ENCODE data around the gene UQCRFS1. TPM values are rescaled to one million over a fixed set of nuclear protein-coding genes. Genes with fewer than 3 reads are reported as not detected.

UQCRFS1 gene
- polyA plus RNA-seq, 1 of the 3 experiments (the other 2 are of a cell fraction) = 36.7 TPM

DNA sequence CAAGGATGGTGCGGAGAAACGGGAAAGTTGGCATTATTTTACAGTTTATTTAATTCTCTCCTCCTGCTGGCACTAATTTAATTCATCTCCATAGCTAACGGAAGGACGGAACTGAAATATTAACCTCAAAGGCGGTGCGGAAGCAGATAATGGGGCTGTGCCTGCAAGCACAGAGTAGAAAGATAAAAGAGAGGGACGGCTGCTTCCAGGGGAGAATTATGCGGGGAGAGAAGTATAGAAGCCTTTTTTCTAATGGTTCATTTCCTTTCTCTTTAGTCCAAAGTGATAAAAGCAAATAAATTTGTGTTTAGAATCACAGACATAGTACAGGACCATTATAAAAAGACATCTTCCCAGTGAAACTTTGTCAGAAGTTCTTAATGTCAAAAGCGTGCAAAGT, 34.5 kb upstream of the UQCRFS1 start:
- Histone ChIP-seq H3K4me1 (ENCODE audit: control insufficient read depth in 1 of 2, insufficient read depth in 2 of 2, low read depth in 1 of 2, low read length in 1 of 2) (peaks cover 0 to 12% of the 10 kb centered on the region in 2 experiments; a peak in 2 of 4 replicates), H3K9ac (no peak overlapping the region), H3K36me3 (replicated peaks in 1 of 2; ENCODE audit: control insufficient read depth in 1 of 2, insufficient read depth in 2 of 2, low read length in 1 of 2) (no peaks in the 10 kb centered on the region), H3K79me2 (ENCODE audit: insufficient read depth) (no peaks in the 10 kb centered on the region), H3K9me3 (no peaks in the 10 kb centered on the region), H2AFZ (ENCODE audit: low read depth) (no peak overlapping the region), H3K4me2 (peak overlapping the region; percentile 57; the same call in 1 of the 2 replicates), H3K27ac (ENCODE audit: low read depth in 2 of 2, low read length in 1 of 2) (no peak overlapping the region), H3K27me3 (ENCODE audit: insufficient read depth) (peaks cover 36% of the 10 kb centered on the region), H3K9me2 (no peaks in the 10 kb centered on the region), H4K20me1 (ENCODE audit: insufficient read depth) (no peaks in the 10 kb centered on the region), H3F3A (replicated peaks; ENCODE audit: insufficient read depth) (no peaks in the 10 kb centered on the region), H3K4me3 (ENCODE audit: low read depth in 2 of 2, low read length in 1 of 2) (no peak overlapping the region; a peak in 1 of 4 replicates)
- WGBS (ENCODE audit: low lambda C conversion rate) = 11% methylated on average over 9 of the region's 9 CpGs
- ChIA-PET POLR2A (interaction anchor here (0.9 kb wide), 1 partner anchor 8 kb away, joined by 3 read pairs; no protein-coding TSS in a partner anchor), CTCF (interaction anchor here (0.9 to 2.6 kb wide), 3 partner anchors 12 to 16 kb away, joined by 3 to 17 read pairs (median 3); no protein-coding TSS in a partner anchor)
- no peak for TF ChIP-seq CHD2 (IDR thresholded peaks at IDR 0.05; ENCODE audit: low read length, partially characterized antibody)
- TF ChIP-seq EP300 (IDR thresholded peaks at IDR 0.05; ENCODE audit: borderline replicate concordance in 1 of 2, low read depth in 1 of 2, low read length in 1 of 2) = no peak
- no peak for TF ChIP-seq YY1 (IDR thresholded peaks at IDR 0.05; ENCODE audit: low read depth)
- TF ChIP-seq, protein P1, sequence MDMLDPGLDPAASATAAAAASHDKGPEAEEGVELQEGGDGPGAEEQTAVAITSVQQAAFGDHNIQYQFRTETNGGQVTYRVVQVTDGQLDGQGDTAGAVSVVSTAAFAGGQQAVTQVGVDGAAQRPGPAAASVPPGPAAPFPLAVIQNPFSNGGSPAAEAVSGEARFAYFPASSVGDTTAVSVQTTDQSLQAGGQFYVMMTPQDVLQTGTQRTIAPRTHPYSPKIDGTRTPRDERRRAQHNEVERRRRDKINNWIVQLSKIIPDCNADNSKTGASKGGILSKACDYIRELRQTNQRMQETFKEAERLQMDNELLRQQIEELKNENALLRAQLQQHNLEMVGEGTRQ (IDR thresholded peaks at IDR 0.05; ENCODE audit: borderline replicate concordance, low read depth, low read length) = no peak
- TF ChIP-seq, protein P2, sequence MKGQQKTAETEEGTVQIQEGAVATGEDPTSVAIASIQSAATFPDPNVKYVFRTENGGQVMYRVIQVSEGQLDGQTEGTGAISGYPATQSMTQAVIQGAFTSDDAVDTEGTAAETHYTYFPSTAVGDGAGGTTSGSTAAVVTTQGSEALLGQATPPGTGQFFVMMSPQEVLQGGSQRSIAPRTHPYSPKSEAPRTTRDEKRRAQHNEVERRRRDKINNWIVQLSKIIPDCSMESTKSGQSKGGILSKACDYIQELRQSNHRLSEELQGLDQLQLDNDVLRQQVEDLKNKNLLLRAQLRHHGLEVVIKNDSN (IDR thresholded peaks at IDR 0.05; ENCODE audit: borderline replicate concordance, low read depth) = no peak
- no peak for TF ChIP-seq TEAD4 (IDR thresholded peaks at IDR 0.05; ENCODE audit: borderline replicate concordance, insufficient read depth)
- no peak for TF ChIP-seq NRF1 (IDR thresholded peaks at IDR 0.05; ENCODE audit: low read depth, low read length)
- TF ChIP-seq NFIC (IDR thresholded peaks at IDR 0.05; ENCODE audit: borderline replicate concordance) = no peak
- TF ChIP-seq SMC3 (IDR thresholded peaks at IDR 0.05; ENCODE audit: low read depth, low read length) = no peak
- no peak for TF ChIP-seq RCOR1 (IDR thresholded peaks at IDR 0.05; ENCODE audit: low read length)
- no peak for DNase-seq

DNA sequence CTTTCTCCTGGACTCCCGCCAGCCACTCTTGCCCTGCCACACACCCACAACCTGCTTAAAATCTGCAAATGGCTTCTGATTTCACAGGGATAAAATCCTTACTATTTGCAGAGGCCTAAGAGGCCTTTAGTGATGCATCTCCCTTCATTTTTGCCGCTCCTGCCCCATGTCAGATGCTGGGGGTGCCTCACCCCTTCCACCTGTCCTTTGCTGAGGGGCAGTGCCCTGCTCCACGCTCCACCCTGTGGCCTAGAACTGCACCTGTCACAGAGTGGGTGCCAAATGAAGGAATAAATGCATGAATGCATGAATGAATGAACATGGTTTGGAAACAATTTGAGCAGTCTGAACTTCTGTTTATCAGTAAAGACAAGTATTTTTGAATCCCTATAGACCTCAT, 34.1 kb upstream of the UQCRFS1 start:
- no peak for DNase-seq
- H3K9ac ChIP-seq = no peak overlapping the region
- H3K9me3 ChIP-seq = no peaks in the 10 kb centered on the region
- H2AFZ ChIP-seq (ENCODE audit: low read depth) = no peak overlapping the region
- ChIA-PET POLR2A (no interaction called here), CTCF (interaction anchor here (0.9 to 2.6 kb wide), 3 partner anchors 12 to 17 kb away, joined by 3 to 17 read pairs (median 3); no protein-coding TSS in a partner anchor)
- 30% methylated on average over 3 of the region's 3 CpGs for WGBS (ENCODE audit: low lambda C conversion rate)
- no peaks in the 10 kb centered on the region for H3F3A ChIP-seq (replicated peaks; ENCODE audit: insufficient read depth)
- H3K27ac ChIP-seq (ENCODE audit: low read depth in 2 of 2, low read length in 1 of 2) = no peak overlapping the region
- H3K27me3 ChIP-seq (ENCODE audit: insufficient read depth) = peaks cover 37% of the 10 kb centered on the region
- TF ChIP-seq ELF1 (IDR thresholded peaks at IDR 0.05) (no peak), POLR2AphosphoS5 (IDR thresholded peaks at IDR 0.05; ENCODE audit: low read depth, low read length) (no peak)
- no peaks in the 10 kb centered on the region for H3K9me2 ChIP-seq
- no peaks in the 10 kb centered on the region for H3K79me2 ChIP-seq (ENCODE audit: insufficient read depth)
- peaks cover 0 to 12% of the 10 kb centered on the region in 2 experiments; a peak in 2 of 4 replicates for H3K4me1 ChIP-seq (ENCODE audit: control insufficient read depth in 1 of 2, insufficient read depth in 2 of 2, low read depth in 1 of 2, low read length in 1 of 2)
- H3K36me3 ChIP-seq (replicated peaks in 1 of 2; ENCODE audit: control insufficient read depth in 1 of 2, insufficient read depth in 2 of 2, low read length in 1 of 2) = no peaks in the 10 kb centered on the region
- H3K4me3 ChIP-seq (ENCODE audit: low read depth in 2 of 2, low read length in 1 of 2) = no peak overlapping the region; a peak in 1 of 4 replicates
- no peak overlapping the region for H3K4me2 ChIP-seq
- no peaks in the 10 kb centered on the region for H4K20me1 ChIP-seq (ENCODE audit: insufficient read depth)
